ENCODE results near the gene BBOX1. TPM values are rescaled to one million over a fixed set of nuclear protein-coding genes. Genes with fewer than 3 reads are reported as not detected.

Gene BBOX1
- under 1 TPM in 1 of 10 donors, not detected in 9; 0.25 TPM for total RNA-seq
- not detected for polyA plus RNA-seq
- long read RNA-seq, donor 1: 0 reads
- long read RNA-seq, donor 2: 0 reads
- long read RNA-seq, donor 3: 0 reads

DNA sequence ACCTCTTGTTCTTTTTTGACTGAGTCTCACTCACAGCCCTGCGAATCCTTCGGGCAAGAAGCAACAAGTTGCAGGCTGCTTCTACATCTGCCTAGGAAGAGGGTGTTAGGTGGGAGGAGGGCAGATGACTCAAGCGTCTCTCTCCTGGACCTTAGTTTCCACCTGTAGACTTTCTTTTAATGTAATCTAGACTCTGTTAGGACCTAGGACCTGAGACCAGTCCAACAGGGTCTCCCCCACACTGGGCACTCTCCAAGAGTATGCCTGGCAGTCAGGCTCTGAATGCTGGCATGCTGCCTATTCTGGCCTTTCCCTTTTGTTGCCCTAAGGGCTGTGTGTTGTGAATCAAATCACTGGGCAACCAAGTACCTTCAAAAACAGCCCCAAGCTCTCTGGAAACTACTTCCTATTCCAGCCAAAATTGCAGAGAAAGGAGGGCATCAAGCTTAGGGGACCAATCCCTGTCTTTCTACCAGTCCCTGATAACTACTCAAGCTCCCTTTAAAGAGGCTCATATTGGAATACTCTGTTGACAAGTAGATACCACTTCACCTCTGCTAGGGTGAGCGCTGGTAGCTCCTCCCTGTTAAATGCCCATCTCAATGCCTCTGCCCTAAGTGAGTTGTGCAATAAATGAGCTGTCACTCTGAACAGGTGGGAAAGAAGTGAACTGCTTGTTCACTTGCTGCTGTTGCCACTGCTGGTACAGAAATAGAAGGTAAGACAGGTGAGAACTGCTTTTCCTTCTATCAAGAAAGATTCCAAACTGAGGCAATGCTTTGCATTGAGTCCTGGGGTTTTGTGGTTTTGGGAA, at the start of gene BBOX1:
Gene BBOX1, plus strand, starts transcription at position 514 of the 814 bp plus-strand sequence. CDS start 14,616 bp downstream, outside the sequence.
- TF ChIP-seq, protein P1, sequence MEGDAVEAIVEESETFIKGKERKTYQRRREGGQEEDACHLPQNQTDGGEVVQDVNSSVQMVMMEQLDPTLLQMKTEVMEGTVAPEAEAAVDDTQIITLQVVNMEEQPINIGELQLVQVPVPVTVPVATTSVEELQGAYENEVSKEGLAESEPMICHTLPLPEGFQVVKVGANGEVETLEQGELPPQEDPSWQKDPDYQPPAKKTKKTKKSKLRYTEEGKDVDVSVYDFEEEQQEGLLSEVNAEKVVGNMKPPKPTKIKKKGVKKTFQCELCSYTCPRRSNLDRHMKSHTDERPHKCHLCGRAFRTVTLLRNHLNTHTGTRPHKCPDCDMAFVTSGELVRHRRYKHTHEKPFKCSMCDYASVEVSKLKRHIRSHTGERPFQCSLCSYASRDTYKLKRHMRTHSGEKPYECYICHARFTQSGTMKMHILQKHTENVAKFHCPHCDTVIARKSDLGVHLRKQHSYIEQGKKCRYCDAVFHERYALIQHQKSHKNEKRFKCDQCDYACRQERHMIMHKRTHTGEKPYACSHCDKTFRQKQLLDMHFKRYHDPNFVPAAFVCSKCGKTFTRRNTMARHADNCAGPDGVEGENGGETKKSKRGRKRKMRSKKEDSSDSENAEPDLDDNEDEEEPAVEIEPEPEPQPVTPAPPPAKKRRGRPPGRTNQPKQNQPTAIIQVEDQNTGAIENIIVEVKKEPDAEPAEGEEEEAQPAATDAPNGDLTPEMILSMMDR (IDR thresholded peaks at IDR 0.05): no peak
- intact Hi-C loops (cut with DNase I): no loop called here
- ATAC-seq: peak in 2 of 8 donors; percentile 11 to 44
- no peaks in the 10 kb centered on the region for H3K27me3 ChIP-seq
- 59 to 67% methylated on average over 4 of the region's 4 CpGs for WGBS, 2 donors
- no peak for DNase-seq
- H3K9me3 ChIP-seq: peaks cover 0 to 52% (median 8%) of the 10 kb centered on the region in 11 donors
- no peaks in the 10 kb centered on the region for H3K4me1 ChIP-seq
- no peak within 1 kb of the TSS for H3K4me3 ChIP-seq
- H3K27ac ChIP-seq: no peak within 1 kb of the TSS
- no peaks in the 10 kb centered on the region for H3K36me3 ChIP-seq

- intact Hi-C loops (cut with DNase I): loop anchor here in 2 of 10 donors (10.0 kb wide), 3 partner anchors 123 to 237 kb away; no protein-coding TSS in a partner anchor
- ATAC-seq (peak; percentile 50 to 87 (median 74)), DNase-seq (no peak)
- Histone ChIP-seq H3K36me3 (no peaks in the 10 kb centered on the region), H3K27ac (peak overlapping the region in 8 of 10 donors; percentile 45 to 83 (median 66)), H3K9me3 (no peaks in the 10 kb centered on the region), H3K4me1 (peaks cover 0 to 13% (median 0%) of the 10 kb centered on the region in 9 donors), H3K4me3 (no peak overlapping the region), H3K27me3 (peaks cover 0 to 20% (median 6%) of the 10 kb centered on the region in 7 donors)
- TF ChIP-seq, protein P1 (IDR thresholded peaks at IDR 0.05): no peak
- 67 to 75% methylated on average over 1 of the region's 1 CpG for WGBS, 2 donors
These were observed 48.5 kb upstream of the BBOX1 start for GRCh38 chr11:26992031-26992541.

- 5 to 7% methylated on average over 22 of the region's 22 CpGs for WGBS, 2 donors
- intact Hi-C loops (cut with DNase I): loop anchor here in 2 of 10 donors (10.0 kb wide), 3 partner anchors 121 to 239 kb away; no protein-coding TSS in a partner anchor
- ATAC-seq (peak; percentile 31 to 69 (median 56)), DNase-seq (peak; percentile 24 to 27)
- Histone ChIP-seq H3K27ac (peak within 1 kb of the TSS; percentile 49 to 88 (median 80)), H3K9me3 (no peaks in the 10 kb centered on the region), H3K27me3 (peaks cover 0 to 20% (median 6%) of the 10 kb centered on the region in 7 donors), H3K4me3 (peak within 1 kb of the TSS; percentile 19 to 64 (median 52)), H3K36me3 (no peaks in the 10 kb centered on the region), H3K4me1 (peaks cover 0 to 13% (median 0%) of the 10 kb centered on the region in 9 donors)
- TF ChIP-seq, protein P1 (IDR thresholded peaks at IDR 0.05): no peak
These were observed 46.6 kb upstream of the BBOX1 start, which contains the start of gene FIBIN for GRCh38 chr11:26993965-26994457. Gene FIBIN (plus strand): TSS chr11:26994112. CDS start chr11:26994527, 415 bp downstream.

- Histone ChIP-seq H3K4me1 (peaks cover 0 to 13% (median 0%) of the 10 kb centered on the region in 9 donors), H3K9me3 (no peaks in the 10 kb centered on the region), H3K27me3 (peaks cover 0 to 20% (median 6%) of the 10 kb centered on the region in 7 donors), H3K36me3 (no peaks in the 10 kb centered on the region), H3K27ac (peak overlapping the region; percentile 27 to 88 (median 80)), H3K4me3 (peak overlapping the region; percentile 19 to 64 (median 52))
- DNase-seq (peak in 1 of 2 donors; percentile 18), ATAC-seq (peak in 5 of 8 donors; percentile 6 to 53 (median 15))
- TF ChIP-seq, protein P1 (IDR thresholded peaks at IDR 0.05): no peak
- WGBS, 2 donors: 44 to 52% methylated on average over 19 of the region's 19 CpGs
- intact Hi-C loops (cut with DNase I): loop anchor here in 2 of 10 donors (10.0 kb wide), 3 partner anchors 120 to 240 kb away; no protein-coding TSS in a partner anchor
These were observed 46.0 kb upstream of the BBOX1 start for GRCh38 chr11:26994631-26995095.
